ENCODE results near the gene JUN. TPM values are rescaled to one million over a fixed set of nuclear protein-coding genes. Genes with fewer than 3 reads are reported as not detected.

The JUN gene
- total and polyA plus RNA-seq, 7 donors = 42.8 to 233 (median 132) TPM

DNA sequence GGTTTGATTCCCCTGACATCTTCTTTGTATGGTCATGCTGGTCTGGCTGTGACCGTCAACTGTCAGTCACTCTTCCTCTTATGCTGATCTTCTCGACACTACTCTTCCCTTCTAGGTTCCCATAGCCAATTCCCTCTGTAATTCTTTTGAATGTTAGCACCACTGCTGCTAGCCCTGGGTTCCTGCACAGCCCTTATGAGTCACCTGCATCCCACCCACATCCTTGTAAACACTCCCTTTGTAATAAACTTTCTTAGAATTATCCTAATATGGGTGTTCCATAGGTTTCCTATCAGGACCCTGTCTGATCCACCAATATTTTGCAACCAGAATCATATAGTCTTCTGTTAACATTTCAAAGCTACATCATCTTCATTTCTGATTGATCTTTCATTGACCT lies 37.1 kb downstream of the JUN start:
- Histone ChIP-seq H3K4me3 (no peak overlapping the region), H3K9me3 (no peaks in the 10 kb centered on the region), H3K4me1 (no peaks in the 10 kb centered on the region), H3K27me3 (no peaks in the 10 kb centered on the region), H3K27ac (no peak overlapping the region), H3K36me3 (no peaks in the 10 kb centered on the region)
- TF ChIP-seq POLR2AphosphoS5 (IDR thresholded peaks at IDR 0.05) (no peak), POLR2A (IDR thresholded peaks at IDR 0.05) (no peak), EP300 (IDR thresholded peaks at IDR 0.05) (no peak), CTCF (IDR thresholded peaks at IDR 0.05) (no peak)
- 90% methylated on average over 2 of the region's 2 CpGs for WGBS, 2 donors
- intact Hi-C loops (cut with DNase I) = loop anchor here (10.0 kb wide), 1 partner anchor 1198 kb away; no protein-coding TSS in a partner anchor
- DNase-seq = no peak

- 94 to 99% methylated on average over 1 of the region's 1 CpG for WGBS, 2 donors
- H3K36me3 ChIP-seq = no peaks in the 10 kb centered on the region
- intact Hi-C loops (cut with DNase I) = loop anchor here (10.0 kb wide), 1 partner anchor 1199 kb away; no protein-coding TSS in a partner anchor
- H3K4me1 ChIP-seq = no peaks in the 10 kb centered on the region
- H3K27me3 ChIP-seq = no peaks in the 10 kb centered on the region
- H3K4me3 ChIP-seq = no peak overlapping the region
- H3K9me3 ChIP-seq = no peaks in the 10 kb centered on the region
- no peak for TF ChIP-seq POLR2AphosphoS5 (IDR thresholded peaks at IDR 0.05)
- TF ChIP-seq EP300 (IDR thresholded peaks at IDR 0.05) = no peak
- no peak for TF ChIP-seq POLR2A (IDR thresholded peaks at IDR 0.05)
- no peak for TF ChIP-seq CTCF (IDR thresholded peaks at IDR 0.05)
- H3K27ac ChIP-seq = no peak overlapping the region
- DNase-seq = no peak
Observed at GRCh38 chr1:58746182-58746581, 37.7 kb downstream of the JUN start.

GRCh38 chr1:58745666-58746065 lies 38.2 kb downstream of the JUN start:
- TF ChIP-seq EP300 (IDR thresholded peaks at IDR 0.05) = no peak
- no peak for TF ChIP-seq POLR2AphosphoS5 (IDR thresholded peaks at IDR 0.05)
- TF ChIP-seq CTCF (IDR thresholded peaks at IDR 0.05) = no peak
- no peak for TF ChIP-seq POLR2A (IDR thresholded peaks at IDR 0.05)
- WGBS, 2 donors = 43 to 82% methylated on average over 5 of the region's 5 CpGs
- no peak for DNase-seq
- Histone ChIP-seq H3K27ac (no peak overlapping the region), H3K9me3 (no peaks in the 10 kb centered on the region), H3K4me3 (no peak overlapping the region), H3K36me3 (no peaks in the 10 kb centered on the region), H3K4me1 (no peaks in the 10 kb centered on the region), H3K27me3 (no peaks in the 10 kb centered on the region)
- intact Hi-C loops (cut with DNase I) = loop anchor here (10.0 kb wide), 1 partner anchor 1199 kb away; no protein-coding TSS in a partner anchor

- H3K4me1 ChIP-seq = peaks cover 0 to 2% (median 0%) of the 10 kb centered on the region in 4 donors
- DNase-seq = no peak
- no peaks in the 10 kb centered on the region for H3K27me3 ChIP-seq
- no peak for TF ChIP-seq POLR2A (IDR thresholded peaks at IDR 0.05)
- TF ChIP-seq EP300 (IDR thresholded peaks at IDR 0.05) = no peak
- no peak for TF ChIP-seq CTCF (IDR thresholded peaks at IDR 0.05)
- no peak for TF ChIP-seq POLR2AphosphoS5 (IDR thresholded peaks at IDR 0.05)
- intact Hi-C loops (cut with DNase I) = loop anchor here (10.0 kb wide), 1 partner anchor 1200 kb away; no protein-coding TSS in a partner anchor
- H3K36me3 ChIP-seq = no peaks in the 10 kb centered on the region
- WGBS, 2 donors = 76 to 82% methylated on average over 1 of the region's 1 CpG
- no peaks in the 10 kb centered on the region for H3K9me3 ChIP-seq
- H3K4me3 ChIP-seq = no peak overlapping the region
- no peak overlapping the region for H3K27ac ChIP-seq
Observed at GRCh38 chr1:58745117-58745516, 38.7 kb downstream of the JUN start.
